HG03575 (cell line): ENCODE results near the gene IGSF22.

Experiments used
- ATAC-seq: cut with Tn5 transposase; IDR thresholded peaks from one replicate; pipeline ENCODE4 v1.9.1; 2021; ENCODE audit not compliant: unreplicated experiment, insufficient number of reproducible peaks, low FRiP score; ENCODE audit errors: extremely low read depth

The IGSF22 gene

GRCh38 chr11:18720808-18721560 is 5.0 kb downstream of the IGSF22 start:
- no peak for ATAC-seq

GRCh38 chr11:18720091-18720807 is 5.7 kb downstream of the IGSF22 start:
- ATAC-seq: no peak

GRCh38 chr11:18715476-18715875 is 10.5 kb downstream of the IGSF22 start:
- no peak for ATAC-seq

- no peak for ATAC-seq
Measured at GRCh38 chr11:18714443-18714780, 11.6 kb downstream of the IGSF22 start.

GRCh38 chr11:18713646-18714442 is 12.1 kb downstream of the IGSF22 start:
- no peak for ATAC-seq

GRCh38 chr11:18710545-18710944 is 15.4 kb downstream of the IGSF22 start:
- no peak for ATAC-seq

GRCh38 chr11:18709414-18709813 is 16.6 kb downstream of the IGSF22 start:
- no peak for ATAC-seq

GRCh38 chr11:18707811-18708340 is 18.1 kb downstream of the IGSF22 start:
- no peak for ATAC-seq

- no peak for ATAC-seq
Measured at GRCh38 chr11:18706330-18707243, 19.4 kb downstream of the IGSF22 start.

- no peak for ATAC-seq
Measured at GRCh38 chr11:18705651-18706281, 20.2 kb downstream of the IGSF22 start.

- ATAC-seq: no peak
Measured at GRCh38 chr11:18704698-18705097, 21.3 kb downstream of the IGSF22 start.

GRCh38 chr11:18704045-18704645 is 21.8 kb downstream of the IGSF22 start:
- ATAC-seq: no peak

GRCh38 chr11:18703001-18703763 is 22.8 kb downstream of the IGSF22 start:
- no peak for ATAC-seq

GRCh38 chr11:18701614-18702216 is 24.3 kb downstream of the IGSF22 start:
- ATAC-seq: no peak

GRCh38 chr11:18700872-18701271 is 25.1 kb downstream of the IGSF22 start:
- no peak for ATAC-seq

- ATAC-seq: no peak
Measured at GRCh38 chr11:18700375-18700774, 25.6 kb downstream of the IGSF22 start.

GRCh38 chr11:18699848-18700261 is 26.1 kb downstream of the IGSF22 start:
- ATAC-seq: no peak
